GM12891 (cell line): Measurements from ENCODE around the gene IL15RA.

ENCODE experiments used
- POLR2A ChIP-seq: IDR thresholded peaks from 2 replicates; pipeline ENCODE4 v1.6.1; 2011; ENCODE audit warnings: low read depth, low read length, control low read depth
- POLR2AphosphoS5 ChIP-seq: IDR thresholded peaks from 2 replicates; pipeline ENCODE4 v1.6.1; 2011; ENCODE audit warnings: low read depth, low read length, control low read depth

GRCh38 chr10:5918763-5919162, 58.6 kb downstream of the IL15RA start:
- no peak for TF ChIP-seq POLR2A
- TF ChIP-seq POLR2AphosphoS5 = no peak
